Right renal pelvis (tissue), 4 donors: Measurements from ENCODE around the gene DISP2. TPM values are rescaled to one million over a fixed set of nuclear protein-coding genes. Genes with fewer than 3 reads are reported as not detected.
A peak's percentile ranks its signal among the peaks of the same experiment; 100 is the strongest.

Experiments used
- DNase-seq, 4 donors: peaks; one replicate each; pipeline ENCODE4 v3.0.0-alpha.2; 2013; ENCODE audit warnings: low read depth in 4 of 4, low spot score in 3 of 4, missing footprints in 1 of 4
- polyA plus RNA-seq, 4 donors: library from polyadenylated mRNA; unstranded; fragments of 120-200 nt; gene quantifications; one replicate each; pipeline ENCODE4 v1.2.1, GENCODE V29; 2013; ENCODE audit not compliant: insufficient read length in 4 of 4

The DISP2 gene, protein sequence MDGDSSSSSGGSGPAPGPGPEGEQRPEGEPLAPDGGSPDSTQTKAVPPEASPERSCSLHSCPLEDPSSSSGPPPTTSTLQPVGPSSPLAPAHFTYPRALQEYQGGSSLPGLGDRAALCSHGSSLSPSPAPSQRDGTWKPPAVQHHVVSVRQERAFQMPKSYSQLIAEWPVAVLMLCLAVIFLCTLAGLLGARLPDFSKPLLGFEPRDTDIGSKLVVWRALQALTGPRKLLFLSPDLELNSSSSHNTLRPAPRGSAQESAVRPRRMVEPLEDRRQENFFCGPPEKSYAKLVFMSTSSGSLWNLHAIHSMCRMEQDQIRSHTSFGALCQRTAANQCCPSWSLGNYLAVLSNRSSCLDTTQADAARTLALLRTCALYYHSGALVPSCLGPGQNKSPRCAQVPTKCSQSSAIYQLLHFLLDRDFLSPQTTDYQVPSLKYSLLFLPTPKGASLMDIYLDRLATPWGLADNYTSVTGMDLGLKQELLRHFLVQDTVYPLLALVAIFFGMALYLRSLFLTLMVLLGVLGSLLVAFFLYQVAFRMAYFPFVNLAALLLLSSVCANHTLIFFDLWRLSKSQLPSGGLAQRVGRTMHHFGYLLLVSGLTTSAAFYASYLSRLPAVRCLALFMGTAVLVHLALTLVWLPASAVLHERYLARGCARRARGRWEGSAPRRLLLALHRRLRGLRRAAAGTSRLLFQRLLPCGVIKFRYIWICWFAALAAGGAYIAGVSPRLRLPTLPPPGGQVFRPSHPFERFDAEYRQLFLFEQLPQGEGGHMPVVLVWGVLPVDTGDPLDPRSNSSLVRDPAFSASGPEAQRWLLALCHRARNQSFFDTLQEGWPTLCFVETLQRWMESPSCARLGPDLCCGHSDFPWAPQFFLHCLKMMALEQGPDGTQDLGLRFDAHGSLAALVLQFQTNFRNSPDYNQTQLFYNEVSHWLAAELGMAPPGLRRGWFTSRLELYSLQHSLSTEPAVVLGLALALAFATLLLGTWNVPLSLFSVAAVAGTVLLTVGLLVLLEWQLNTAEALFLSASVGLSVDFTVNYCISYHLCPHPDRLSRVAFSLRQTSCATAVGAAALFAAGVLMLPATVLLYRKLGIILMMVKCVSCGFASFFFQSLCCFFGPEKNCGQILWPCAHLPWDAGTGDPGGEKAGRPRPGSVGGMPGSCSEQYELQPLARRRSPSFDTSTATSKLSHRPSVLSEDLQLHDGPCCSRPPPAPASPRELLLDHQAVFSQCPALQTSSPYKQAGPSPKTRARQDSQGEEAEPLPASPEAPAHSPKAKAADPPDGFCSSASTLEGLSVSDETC (N-terminal part only)
- polyA plus RNA-seq = 1 to 10 TPM in 1 of 4 donors, under 1 TPM in 3; 0.18 to 1.3 (median 0.62) TPM

DNA sequence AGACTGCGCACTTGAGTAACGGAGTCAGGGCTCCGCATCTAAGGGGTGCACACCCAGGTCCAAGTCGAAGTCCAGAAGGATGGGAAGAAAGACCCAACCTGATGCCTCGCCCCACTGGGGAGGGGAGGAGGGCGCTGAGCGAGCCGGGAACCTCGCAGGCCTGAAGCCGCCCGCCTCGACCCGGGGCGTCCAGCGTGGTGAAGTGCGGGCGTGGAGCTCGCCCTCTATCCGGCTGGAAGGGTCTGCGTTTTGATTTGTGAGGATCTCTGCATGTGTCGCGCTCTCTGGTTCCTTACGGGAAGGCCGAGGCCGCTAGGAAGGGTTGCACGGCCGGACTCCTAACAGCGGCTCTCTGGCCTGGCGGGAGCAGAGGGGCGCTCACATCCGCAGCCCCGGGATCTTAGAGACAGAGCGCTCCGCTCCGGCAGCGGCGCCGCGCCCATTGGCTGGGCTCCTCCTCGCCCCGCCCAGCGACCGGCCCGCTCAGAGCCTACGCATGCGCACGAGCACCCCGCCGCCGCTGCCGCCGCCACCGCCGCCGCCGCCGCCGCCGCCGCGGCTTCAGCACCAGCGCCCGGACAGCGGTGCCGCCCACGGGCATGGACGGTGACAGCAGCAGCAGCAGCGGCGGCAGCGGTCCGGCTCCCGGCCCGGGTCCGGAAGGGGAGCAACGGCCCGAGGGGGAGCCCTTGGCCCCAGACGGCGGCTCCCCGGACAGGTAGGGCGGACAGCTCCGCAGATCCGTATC, at the start of gene DISP2:
Gene DISP2 (plus strand): TSS at position 497 of the 748 bp plus-strand sequence. CDS start 103 bp downstream, at position 600.
- peak in 2 of 4 donors; percentile 60 for DNase-seq

- DNase-seq = no peak
Measured at GRCh38 chr15:40309344-40309862, 48.6 kb upstream of the DISP2 start.

- no peak for DNase-seq
Measured at GRCh38 chr15:40310001-40310959, 47.7 kb upstream of the DISP2 start.

- DNase-seq = no peak
Measured at GRCh38 chr15:40310993-40311392, 47.0 kb upstream of the DISP2 start.

GRCh38 chr15:40312370-40313158, 45.5 kb upstream of the DISP2 start:
- no peak for DNase-seq

GRCh38 chr15:40313531-40314398, 44.3 kb upstream of the DISP2 start:
- no peak for DNase-seq

GRCh38 chr15:40314723-40315276, 43.2 kb upstream of the DISP2 start:
- no peak for DNase-seq

DNA sequence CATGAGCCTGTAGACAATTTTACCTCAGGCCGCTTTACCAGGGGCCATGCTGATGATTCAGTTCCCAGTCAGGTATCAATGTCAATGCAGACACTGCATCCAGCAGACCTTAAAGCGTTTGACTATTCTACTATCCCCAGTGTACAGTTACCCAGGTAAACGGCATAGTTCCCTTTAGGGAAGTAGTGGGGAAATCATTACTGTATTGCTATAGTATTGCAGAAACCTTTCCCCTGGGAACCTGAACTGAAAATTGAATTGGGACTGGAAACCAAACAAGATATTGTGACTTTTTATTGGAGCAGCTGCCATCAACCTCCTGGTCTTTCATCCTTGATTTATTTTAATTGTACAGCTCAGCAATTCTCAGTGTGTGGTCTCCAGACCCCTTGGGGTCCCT, 41.1 kb upstream of the DISP2 start:
- no peak for DNase-seq

DNA sequence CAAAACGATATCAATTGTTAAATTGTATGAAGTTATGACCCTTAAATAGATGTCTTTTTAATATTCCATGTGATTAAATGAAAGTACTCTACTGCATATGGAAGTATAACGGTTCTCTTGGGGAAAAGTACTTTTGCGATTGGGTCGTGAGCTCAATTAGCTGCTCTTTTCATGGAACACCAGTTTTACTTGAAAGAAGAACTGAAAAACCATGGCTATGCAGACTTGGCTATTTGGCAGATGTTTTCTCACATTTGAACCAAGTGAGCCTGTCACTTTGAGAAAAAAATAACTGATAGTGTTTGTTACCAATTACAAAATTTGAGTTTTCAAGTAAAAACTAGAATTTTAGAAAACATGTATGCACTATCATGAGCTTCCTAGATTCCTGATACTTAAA, 40.4 kb upstream of the DISP2 start:
- DNase-seq = no peak

GRCh38 chr15:40320409-40320808, 37.6 kb upstream of the DISP2 start:
- no peak for DNase-seq

DNA sequence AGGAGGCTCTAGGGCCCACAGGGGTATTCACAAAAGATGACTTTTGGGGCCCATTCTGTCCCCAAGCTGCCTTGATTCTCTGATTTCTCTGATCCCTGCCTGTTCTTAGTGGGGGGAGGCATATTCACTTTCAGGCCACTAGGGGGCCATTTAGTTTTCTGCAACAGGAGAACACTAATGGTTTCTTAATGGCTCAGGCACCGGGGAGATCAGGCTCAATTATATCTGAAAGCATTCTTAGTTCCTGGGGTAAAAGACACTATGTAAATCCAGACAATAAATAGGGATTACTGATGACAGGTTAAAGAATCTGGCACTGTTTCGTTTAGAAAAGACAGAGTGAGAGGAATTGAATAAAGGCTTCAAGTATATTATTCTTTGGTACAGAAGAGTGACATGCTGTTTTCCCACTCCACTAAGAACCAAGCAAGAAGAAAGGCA, 37.1 kb upstream of the DISP2 start:
- DNase-seq = no peak

GRCh38 chr15:40322531-40323238, 35.3 kb upstream of the DISP2 start:
- DNase-seq = no peak

DNA sequence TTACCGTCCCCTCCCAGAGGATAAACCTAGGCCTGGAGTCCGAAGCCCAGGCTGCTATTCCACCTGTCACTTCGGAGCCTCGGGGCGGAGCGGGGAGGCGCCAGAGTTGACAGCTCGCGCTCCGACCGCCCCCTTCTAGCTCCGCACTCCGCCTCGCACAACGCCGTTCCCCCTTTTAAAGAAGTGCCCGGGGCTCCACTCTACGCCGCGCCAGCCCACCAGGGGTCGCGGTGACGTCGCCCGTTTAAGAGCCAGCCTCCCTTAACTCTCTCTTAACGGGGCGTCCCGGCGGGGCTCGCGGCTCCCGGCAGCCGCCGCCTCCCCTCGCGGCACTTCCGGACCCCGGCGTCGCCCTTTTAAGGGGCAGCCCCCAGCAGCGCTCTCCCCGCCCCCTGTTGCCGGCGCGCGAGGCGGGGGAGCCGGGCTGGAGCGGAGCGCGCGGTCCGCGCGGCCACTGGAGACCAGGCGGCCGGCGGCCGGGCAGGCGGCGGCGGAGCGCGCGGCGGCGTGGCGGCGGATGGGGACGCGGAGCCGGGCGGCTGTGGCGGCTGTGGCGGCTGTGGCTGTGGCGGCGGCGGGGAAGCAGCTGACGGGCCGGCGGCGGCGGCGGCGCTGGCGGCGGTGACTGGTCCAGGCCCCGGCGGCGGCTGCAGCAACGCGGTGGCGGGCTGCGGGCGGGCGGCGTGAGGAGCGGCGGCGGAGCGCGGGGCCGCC, 34.6 kb upstream of the DISP2 start, which contains the start of gene INAFM2:
Gene INAFM2 (plus strand): TSS at position 454 of the 714 bp plus-strand sequence. CDS start 364 bp downstream, outside the sequence.
- peak; percentile 87 to 90 (median 87) for DNase-seq

DNA sequence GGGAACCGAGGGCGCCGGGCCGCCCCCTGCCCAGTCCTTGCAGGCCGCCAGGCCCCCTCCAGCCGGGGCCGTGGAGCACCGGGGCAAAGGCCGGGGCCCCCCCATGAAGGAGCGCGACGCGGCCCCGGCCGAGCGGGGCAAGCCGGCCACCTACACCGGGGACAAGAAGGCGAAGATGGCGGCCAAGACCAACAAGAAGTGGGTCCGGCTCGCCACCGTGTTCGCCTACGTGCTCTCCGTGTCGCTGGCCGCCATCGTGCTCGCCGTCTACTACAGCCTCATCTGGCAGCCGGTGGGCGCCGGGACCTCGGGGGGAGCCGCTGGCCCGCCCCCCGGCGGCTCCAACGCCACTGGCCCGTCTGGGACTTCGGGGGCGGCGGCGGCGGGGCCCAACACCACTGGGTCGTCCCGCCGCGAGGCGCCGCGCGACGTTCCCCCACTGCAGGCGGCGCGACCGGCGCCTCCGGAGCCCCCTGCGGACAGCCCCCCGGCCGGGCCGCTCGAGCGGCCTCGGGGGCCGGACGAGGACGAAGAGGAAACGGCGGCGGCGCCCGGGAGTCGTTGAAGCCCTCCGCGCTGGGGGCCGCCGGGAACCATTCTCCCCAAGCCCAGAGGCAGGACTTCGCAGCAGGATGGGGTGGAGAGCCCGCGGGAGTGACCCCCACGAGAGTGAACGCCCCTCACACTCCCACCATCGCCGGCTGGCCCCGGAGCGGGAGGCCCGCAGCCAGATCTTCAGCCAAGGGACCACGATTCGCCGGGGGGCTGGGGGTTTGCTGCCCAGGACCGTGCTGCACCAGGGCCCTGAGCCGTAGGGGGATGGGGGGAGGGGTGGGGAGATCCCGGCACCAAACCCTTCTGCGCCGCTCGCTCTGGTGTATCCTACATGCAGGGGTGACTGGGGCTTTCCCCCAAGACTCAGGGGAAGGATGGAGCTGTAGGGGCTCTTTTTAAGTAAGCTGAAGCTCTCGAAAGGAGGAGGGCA, 33.8 kb upstream of the DISP2 start:
- DNase-seq = no peak
